Uterus (tissue), 2 donors: Measurements from ENCODE around the gene CBFA2T3.

Source experiments
- CTCF ChIP-seq, 4 experiments: fragments of 200-600 bp in 2 of 4; fragments of 450-650 bp in 2 of 4; sonication (generic) in 2 of 4; IDR thresholded peaks; one replicate each; pipeline ENCODE4 v1.5.1; 2016 to 2019; ENCODE audit warnings: antibody characterized with exemption in 4 of 4, mild to moderate bottlenecking in 2 of 4, moderate library complexity in 1 of 4
- POLR2A ChIP-seq, 2 donors: fragments of 450-650 bp; IDR thresholded peaks; one replicate each; pipeline ENCODE4 v1.6.1; 2016; ENCODE audit warnings: antibody characterized with exemption in 2 of 2, mild to moderate bottlenecking in 1 of 2, moderate library complexity in 1 of 2

GRCh38 chr16:88963583-88963982 is 13.4 kb downstream of the CBFA2T3 start:
- TF ChIP-seq POLR2A (IDR thresholded peaks at IDR 0.05) (no peak), CTCF (IDR thresholded peaks at IDR 0.05) (no peak)
